ENCODE measurements around the gene SHBG.

The SHBG gene

DNA sequence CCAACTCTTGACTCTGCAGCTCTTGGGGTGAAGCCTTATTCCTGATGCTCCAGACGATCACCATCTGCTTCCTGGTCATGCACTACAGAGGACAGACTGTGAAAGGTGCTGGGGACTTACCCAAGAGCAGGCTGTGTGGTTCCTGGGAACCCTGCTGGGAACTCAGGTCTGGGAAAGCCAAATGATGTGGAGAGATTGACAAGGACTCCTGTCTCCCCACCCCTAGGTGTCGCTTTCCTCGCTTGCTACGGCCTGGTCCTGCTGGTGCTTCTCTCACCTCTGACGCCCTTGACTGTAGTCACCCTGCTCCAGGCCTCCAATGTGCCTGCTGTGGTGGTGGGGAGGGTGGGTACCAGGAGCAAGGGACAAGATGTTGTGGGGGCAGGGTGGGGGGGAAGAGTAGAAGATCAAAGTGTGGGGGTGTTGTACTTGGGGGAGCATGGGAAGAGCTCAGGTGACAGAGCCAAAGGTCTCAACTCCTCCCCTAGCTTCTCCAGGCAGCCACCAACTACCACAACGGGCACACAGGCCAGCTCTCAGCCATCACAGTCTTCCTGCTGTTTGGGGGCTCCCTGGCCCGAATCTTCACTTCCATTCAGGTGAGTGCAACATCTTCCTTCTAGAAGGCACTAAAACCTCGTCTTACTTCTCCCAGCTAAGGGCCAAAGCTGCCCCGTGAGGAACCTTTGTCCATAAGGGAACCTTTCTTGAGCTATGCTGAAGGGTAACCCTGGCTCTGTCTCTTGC, 43.1 kb upstream of the SHBG start:
- peaks cover 40% of the 10 kb centered on the region for H3K36me3 ChIP-seq
- TF ChIP-seq, protein P1, sequence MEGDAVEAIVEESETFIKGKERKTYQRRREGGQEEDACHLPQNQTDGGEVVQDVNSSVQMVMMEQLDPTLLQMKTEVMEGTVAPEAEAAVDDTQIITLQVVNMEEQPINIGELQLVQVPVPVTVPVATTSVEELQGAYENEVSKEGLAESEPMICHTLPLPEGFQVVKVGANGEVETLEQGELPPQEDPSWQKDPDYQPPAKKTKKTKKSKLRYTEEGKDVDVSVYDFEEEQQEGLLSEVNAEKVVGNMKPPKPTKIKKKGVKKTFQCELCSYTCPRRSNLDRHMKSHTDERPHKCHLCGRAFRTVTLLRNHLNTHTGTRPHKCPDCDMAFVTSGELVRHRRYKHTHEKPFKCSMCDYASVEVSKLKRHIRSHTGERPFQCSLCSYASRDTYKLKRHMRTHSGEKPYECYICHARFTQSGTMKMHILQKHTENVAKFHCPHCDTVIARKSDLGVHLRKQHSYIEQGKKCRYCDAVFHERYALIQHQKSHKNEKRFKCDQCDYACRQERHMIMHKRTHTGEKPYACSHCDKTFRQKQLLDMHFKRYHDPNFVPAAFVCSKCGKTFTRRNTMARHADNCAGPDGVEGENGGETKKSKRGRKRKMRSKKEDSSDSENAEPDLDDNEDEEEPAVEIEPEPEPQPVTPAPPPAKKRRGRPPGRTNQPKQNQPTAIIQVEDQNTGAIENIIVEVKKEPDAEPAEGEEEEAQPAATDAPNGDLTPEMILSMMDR (IDR thresholded peaks at IDR 0.05) = no peak

DNA sequence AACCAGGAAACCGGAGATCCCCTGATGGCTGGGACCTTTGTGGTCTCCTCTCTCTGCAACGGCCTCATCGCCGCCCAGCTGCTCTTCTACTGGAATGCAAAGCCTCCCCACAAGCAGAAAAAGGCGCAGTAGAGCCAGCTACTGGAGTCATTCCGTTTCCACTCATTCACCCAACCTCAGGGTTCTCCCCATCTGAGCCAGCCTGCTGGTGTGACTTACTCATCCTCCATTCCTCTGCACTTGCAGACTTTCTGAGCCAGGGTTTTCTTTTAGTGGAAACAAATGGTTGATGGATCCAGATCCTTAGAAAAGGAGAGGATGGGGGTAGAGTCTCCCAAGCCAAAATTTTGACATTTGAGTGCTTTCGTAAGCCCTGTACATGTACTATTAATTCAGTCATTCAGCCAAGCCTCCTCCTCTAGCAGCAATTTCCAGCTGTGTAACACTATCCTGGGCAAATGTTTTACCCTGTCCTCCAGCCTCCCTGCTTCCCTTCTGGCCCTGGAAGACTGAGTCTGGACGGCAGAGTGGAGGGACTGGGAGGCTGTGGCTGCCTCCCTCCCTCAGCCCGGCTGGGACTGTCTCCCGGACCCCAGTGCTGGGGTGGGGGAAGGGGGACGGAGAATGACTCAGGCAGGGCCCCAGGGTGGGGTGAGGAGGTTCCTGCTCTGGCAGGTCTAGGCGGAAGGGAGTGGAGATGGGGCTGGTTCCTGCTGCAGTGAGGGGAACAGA, 42.3 kb upstream of the SHBG start:
- Histone ChIP-seq H3K4me3 (ENCODE audit: low read depth in 1 of 2, low read length in 1 of 2) (no peak overlapping the region), H3K27me3 (no peaks in the 10 kb centered on the region), H3K36me3 (peaks cover 47% of the 10 kb centered on the region), H3K4me1 (ENCODE audit: control insufficient read depth in 1 of 2, insufficient read depth in 1 of 2, low read depth in 1 of 2, low read length in 1 of 2) (peaks cover 27 to 35% of the 10 kb centered on the region in 2 experiments), H3K27ac (peak overlapping the region; percentile 18), H3K9me3 (no peaks in the 10 kb centered on the region)
- TF ChIP-seq, protein P1 (IDR thresholded peaks at IDR 0.05) = no peak

More for the DNA sequence above, 43.1 kb upstream of the SHBG start:
- Histone ChIP-seq H3K9me3 (no peaks in the 10 kb centered on the region), H3K27ac (no peak overlapping the region), H3K27me3 (no peaks in the 10 kb centered on the region), H3K4me1 (ENCODE audit: control insufficient read depth in 1 of 2, insufficient read depth in 1 of 2, low read depth in 1 of 2, low read length in 1 of 2) (peaks cover 34 to 42% of the 10 kb centered on the region in 2 experiments), H3K4me3 (ENCODE audit: low read depth in 1 of 2, low read length in 1 of 2) (no peak overlapping the region)

DNA sequence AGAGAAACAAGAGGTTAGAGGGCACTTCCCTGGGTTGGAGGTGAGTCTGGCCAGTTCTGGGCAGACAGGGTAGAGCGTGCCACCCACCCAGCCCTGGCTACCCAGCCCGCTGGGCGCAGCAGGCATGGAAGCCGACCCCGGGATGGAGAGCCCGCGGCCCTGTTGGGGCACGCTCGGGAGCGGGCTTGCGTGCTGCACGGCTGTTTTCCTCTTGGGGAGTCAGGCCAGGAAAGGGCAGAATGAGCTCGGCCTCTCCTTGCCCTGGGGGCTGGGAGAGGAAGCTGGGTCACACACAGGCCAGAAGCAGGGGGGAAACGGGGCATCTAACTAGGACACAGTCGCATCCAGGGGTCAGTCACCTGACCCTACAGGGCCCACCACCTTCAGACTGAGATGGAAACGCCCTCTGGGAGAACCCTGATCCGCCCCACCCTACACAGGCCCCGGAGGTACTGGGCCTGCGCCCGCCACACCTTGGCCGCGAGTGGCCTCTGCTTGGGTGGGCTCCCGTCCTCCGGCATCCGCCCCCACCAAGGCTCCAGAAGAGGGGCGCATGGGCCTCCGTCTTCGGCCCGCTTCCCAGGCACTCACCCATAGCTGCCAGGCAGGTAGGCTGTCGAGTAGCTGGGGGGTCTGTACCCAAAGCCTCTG, 41.3 kb upstream of the SHBG start:
- Histone ChIP-seq H3K4me3 (ENCODE audit: low read depth in 1 of 2, low read length in 1 of 2) (no peak overlapping the region), H3K27ac (peak overlapping the region; percentile 12), H3K36me3 (peaks cover 58% of the 10 kb centered on the region), H3K4me1 (ENCODE audit: control insufficient read depth in 1 of 2, insufficient read depth in 1 of 2, low read depth in 1 of 2, low read length in 1 of 2) (peaks cover 16 to 26% of the 10 kb centered on the region in 2 experiments), H3K27me3 (no peaks in the 10 kb centered on the region), H3K9me3 (no peaks in the 10 kb centered on the region)
- TF ChIP-seq, protein P1 (IDR thresholded peaks at IDR 0.05) = no peak

GRCh38 chr17:7589204-7589868, 40.6 kb upstream of the SHBG start:
- no peaks in the 10 kb centered on the region for H3K27me3 ChIP-seq
- no peak overlapping the region for H3K4me3 ChIP-seq (ENCODE audit: low read depth in 1 of 2, low read length in 1 of 2)
- peaks cover 11 to 22% of the 10 kb centered on the region in 2 experiments for H3K4me1 ChIP-seq (ENCODE audit: control insufficient read depth in 1 of 2, insufficient read depth in 1 of 2, low read depth in 1 of 2, low read length in 1 of 2)
- TF ChIP-seq, protein P1 (IDR thresholded peaks at IDR 0.05) = peak; percentile 85
- peaks cover 65% of the 10 kb centered on the region for H3K36me3 ChIP-seq
- H3K27ac ChIP-seq = peak overlapping the region; percentile 12
- no peaks in the 10 kb centered on the region for H3K9me3 ChIP-seq
